Articular chondrocyte of knee joint (primary cell): ENCODE data around the gene ZNF555. TPM values are rescaled to one million over a fixed set of nuclear protein-coding genes. Genes with fewer than 3 reads are reported as not detected.

Experiments used
- total RNA-seq: library from RNA; depleted of rRNA; stranded (reverse); fragments of >200 nt; gene quantifications from 2 replicates; pipeline ENCODE4 v1.2.3, GENCODE V29; 2012

ZNF555 gene
- total RNA-seq, result 7.8 and 9.2 TPM in 2 replicates

DNA sequence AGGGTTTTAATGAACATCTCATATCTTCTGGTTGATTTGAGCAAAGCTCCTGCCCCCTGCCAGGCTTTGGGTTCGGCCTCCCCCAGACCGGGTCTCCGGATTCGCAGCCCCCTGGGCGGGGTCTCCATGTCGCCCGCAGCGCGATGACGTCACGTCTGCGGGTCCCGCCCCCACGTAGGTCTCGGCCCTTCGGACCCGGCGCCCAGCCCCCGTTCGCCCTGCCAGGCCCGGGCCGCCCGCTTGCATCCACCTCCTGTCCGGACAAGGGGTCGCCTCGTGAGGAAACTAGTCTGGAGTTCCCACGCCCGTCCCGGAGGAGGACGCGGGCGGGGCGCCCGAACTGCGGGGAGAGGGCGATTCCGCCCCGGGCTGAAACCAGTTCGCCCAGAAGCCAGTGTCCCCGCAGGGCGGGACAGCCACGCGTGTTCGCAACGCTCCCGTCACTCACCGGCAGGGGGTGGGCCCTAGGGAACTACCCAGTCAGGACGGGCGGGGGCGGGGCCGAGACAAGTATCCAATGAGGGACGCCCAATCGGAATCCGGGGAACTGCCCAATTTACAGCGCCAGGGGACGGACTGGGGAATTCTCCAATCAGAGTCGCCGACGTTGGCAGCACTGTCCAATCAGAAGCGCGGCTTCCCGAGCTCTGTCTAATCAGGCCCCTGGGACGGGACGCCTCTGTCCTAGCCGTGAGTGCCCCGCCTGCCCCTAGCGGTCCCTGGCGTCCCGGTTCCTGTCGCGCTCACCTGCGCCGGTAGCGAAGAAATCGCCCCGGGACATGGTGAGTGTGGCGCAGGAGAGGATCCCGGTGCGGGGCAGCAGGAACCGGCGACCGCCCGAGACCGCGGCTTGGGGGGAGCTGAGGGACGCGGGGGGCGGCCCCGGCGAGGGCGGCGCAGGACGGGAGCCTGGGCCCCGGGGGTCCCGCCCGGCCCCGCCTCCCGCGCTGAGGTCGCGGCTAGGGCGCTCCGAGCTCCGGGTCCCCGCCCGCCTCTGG is at the start of gene ZNF555:
Gene ZNF555, plus strand, starts transcription at position 682 of the 998 bp plus-strand sequence. Its CDS starts 98 bp downstream, at position 780.

DNA sequence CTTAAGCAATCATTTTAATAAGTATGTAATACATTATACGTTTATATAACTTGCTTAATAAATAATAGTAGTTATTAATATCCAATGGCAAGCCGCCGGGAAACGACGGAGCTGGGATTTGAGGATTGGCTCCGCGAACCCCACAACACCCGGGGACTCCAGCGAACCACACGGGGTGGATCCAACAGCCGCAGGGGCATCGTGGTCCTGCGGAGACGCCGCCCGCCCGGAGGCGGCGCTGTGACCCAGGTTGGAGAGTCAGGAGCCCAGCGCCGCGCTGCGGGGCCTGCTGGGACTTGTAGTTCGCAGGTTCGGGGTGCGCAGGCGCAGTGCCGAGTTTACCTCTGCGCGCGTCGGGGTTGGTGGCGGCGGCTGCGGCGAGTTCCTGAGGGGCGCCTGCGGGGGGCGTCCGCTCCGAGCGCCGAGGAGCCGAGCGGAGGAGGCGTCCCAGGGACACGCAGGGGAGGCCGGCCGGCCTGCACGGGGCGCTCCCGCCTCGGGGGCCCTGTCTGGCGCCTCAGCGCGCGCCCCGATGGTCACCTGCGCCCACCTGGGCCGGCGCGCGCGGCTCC is 21.6 kb upstream of the ZNF555 start, which contains the start of gene ZNF554:
Gene ZNF554, plus strand, starts transcription at position 329 of the 572 bp plus-strand sequence. Its CDS starts 204 bp downstream, at position 533.

DNA sequence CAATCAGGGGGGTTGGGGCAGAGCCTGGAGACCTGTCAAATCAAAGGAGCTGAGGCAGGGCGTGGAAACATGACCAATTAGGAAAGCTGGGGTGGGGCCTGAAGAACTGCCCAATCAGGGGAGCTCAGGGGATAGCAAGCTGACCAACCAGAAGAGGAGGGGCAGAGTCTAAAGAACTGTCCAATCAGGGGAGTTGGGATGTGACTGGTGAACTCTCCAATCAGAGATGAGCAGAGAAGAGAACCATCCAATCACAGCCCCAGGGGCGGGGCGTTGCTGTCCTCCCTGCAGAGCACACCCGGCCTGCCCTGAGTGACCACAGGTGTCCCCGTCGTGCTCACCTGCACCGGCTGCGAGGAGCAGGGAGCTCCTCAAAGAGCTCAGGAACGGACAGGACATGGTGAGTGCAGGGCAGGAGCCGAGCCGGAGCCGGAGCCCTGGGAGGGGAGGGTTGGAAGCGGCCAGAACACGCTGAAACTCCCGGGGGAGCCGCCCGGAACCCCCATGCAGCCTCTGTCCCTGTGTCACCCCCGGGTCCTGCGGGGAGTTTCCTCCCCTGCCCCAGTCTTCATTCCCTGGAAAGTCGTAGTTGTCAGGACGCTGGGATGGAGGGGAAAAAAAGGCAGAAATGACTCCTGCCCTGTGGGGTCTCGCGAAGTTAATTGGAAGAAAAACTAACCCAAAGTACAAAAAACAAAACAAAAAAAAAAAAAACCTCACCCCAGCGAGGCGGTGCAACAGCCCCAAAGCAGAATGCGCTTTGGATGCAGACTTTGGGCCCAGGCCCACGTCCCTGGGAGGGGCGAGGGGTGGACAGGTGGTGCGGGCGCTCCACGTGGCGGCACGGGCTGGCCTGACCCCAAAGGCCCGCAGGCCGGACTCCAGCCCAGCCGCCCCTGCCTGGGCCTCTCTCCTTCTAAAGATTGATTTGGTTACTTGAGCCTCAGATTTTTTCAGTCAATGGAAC is 26.0 kb downstream of the ZNF555 start, which contains the start of gene ZNF556:
Gene ZNF556, plus strand, starts transcription at position 311 of the 967 bp plus-strand sequence. Its CDS starts 87 bp downstream, at position 398.

DNA sequence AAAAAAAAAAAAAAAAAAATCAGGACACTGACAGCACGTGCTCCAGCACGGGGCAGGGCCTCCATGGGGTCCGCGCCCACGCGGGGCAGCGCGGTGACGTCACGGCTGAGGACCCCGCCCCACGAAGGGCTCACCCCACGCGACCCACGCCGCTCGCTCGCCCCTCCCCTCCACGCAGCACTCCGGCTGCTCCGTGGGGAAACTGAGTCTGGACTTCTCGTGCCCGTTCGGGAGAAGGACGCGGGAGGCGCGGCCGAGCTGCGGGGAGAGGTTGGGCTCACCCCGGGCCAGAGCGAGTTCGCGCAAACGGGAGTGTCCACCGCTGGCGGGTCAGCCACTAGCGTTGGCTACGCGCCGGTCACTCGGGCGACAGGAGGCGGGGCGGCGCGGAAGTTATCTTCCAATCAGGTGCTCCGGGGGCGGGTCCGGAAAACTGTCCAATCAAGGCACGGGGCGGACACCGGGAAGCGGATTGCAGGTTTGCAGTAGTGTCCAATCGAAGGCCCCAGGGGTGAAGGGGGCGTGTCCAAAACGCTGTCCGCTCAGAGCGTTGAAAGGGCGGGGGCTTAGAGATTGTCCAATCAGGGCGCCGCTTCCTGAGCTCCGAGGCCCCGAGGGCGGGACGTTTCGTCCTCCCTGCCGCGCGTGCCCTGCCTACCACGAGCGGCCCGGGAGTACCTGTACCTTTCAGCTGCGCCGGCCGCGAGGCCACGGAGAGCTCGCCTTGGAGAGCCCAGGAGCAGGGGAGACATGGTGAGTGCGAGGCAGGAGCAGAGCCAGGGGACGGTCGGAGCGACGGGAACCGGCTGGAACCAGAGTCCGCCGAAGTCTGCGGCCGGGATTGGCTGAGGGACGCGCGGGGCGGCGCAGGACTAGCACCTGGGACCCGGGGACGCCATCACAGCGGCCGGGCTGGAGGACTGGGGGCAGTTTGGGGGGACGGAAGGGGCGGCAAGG is 59.3 kb downstream of the ZNF555 start, which contains the start of gene ZNF57:
Gene ZNF57, plus strand, starts transcription at position 633 of the 957 bp plus-strand sequence. Its CDS starts 118 bp downstream, at position 751.

Other genes with a start within 250 kb of the ZNF555 start
- gene GNG7, start 138.8 kb upstream of the ZNF555 start, total RNA-seq, result 0.76 and 0.78 TPM in 2 replicates
- 12.4 and 13.6 TPM in 2 replicates for gene DIRAS1, start 120.1 kb upstream of the ZNF555 start, total RNA-seq
- gene SLC39A3, start 101.5 kb upstream of the ZNF555 start, total RNA-seq, result 23.7 and 24.7 TPM in 2 replicates
- gene SGTA, start 58.2 kb upstream of the ZNF555 start, total RNA-seq, result 33.5 and 34.1 TPM in 2 replicates
- 53.1 and 53.8 TPM in 2 replicates for gene THOP1, start 56.0 kb upstream of the ZNF555 start, total RNA-seq
- gene ZNF554, start 21.6 kb upstream of the ZNF555 start, total RNA-seq, result 5.4 and 6.1 TPM in 2 replicates
- not detected in 2 replicates for gene ZNF556, start 25.9 kb downstream of the ZNF555 start, total RNA-seq
- 4.2 and 4.9 TPM in 2 replicates for gene ZNF57, start 59.5 kb downstream of the ZNF555 start, total RNA-seq
- 3.8 and 4.6 TPM in 2 replicates for gene ZNF77, start 103.5 kb downstream of the ZNF555 start, total RNA-seq
- gene TLE6, start 136.1 kb downstream of the ZNF555 start, total RNA-seq, result 2.7 and 2.8 TPM in 2 replicates
- gene TLE2, start 187.8 kb downstream of the ZNF555 start, total RNA-seq, result 4.5 and 8.1 TPM in 2 replicates
- gene TLE5, start 221.0 kb downstream of the ZNF555 start, total RNA-seq, result 174 and 211 TPM in 2 replicates